K562 (cell line): ENCODE results near the gene ECM2. TPM values are rescaled to one million over a fixed set of nuclear protein-coding genes. Genes with fewer than 3 reads are reported as not detected.

Experiments
- ATAC-seq: fragments of 200-7000 bp; cut with Tn5 transposase; 3 replicates; pipeline ENCODE4 v1.9.1; 2020; ENCODE audit warnings: moderate library complexity
- BruUV-seq: library from RNA; stranded (reverse); fragments of 400-500 nt; replicated peaks from 2 replicates; lab custom pipeline; 2021; lab: Mats Ljungman, UMichigan
- CTCF ChIA-PET: fragments of 300-600 bp; formaldehyde crosslinking; extraction: SDS; loops from one replicate; lab custom pipeline; 2021; ENCODE audit warnings: low intra/inter-chr PET ratio; lab: Yijun Ruan, JAX
- POLR2A ChIA-PET: fragments of 300-600, 350-650 bp; sonication (Branson Sonifier 250); formaldehyde crosslinking; extraction: SDS; loops from one replicate; lab custom pipeline; 2021; ENCODE audit warnings: antibody characterized with exemption, inconsistent platforms; lab: Yijun Ruan, JAX
- DNase-seq, 4 experiments: peaks; one replicate each; pipeline versions ENCODE4 v3.0.0 to v3.0.0-alpha.2; 2011 to 2018; ENCODE audit warnings: low spot score in 3 of 4, mixed read lengths in 3 of 4; ENCODE audit errors: extremely low read depth in 1 of 4
- FAIRE-seq: peaks from 2 replicates; lab custom pipeline; 2011; peaks lifted over from hg19 to GRCh38; lab: Jason Lieb, UNC
- H2AFZ ChIP-seq: 2 replicates; pipeline ENCODE4 v1.6.0; 2011; ENCODE audit warnings: low read depth, low read length, control low read depth, inconsistent platforms
- H3K27ac ChIP-seq: fragments of 200-600 bp; 3 replicates; pipeline ENCODE4 v1.8.0; 2011; ENCODE audit warnings: low read depth, mild to moderate bottlenecking, control low read depth, inconsistent platforms, low read length, moderate library complexity, mixed read lengths; ENCODE audit errors: extremely low read depth
- H3K27me3 ChIP-seq, 2 experiments: fragments of 300-600 bp in 1 of 2; 2 replicates in 1 of 2; 3 replicates in 1 of 2; pipeline versions ENCODE4 v1.6.0 to v1.8.0; 2011; ENCODE audit warnings: inconsistent platforms in 2 of 2, low read length in 2 of 2, mild to moderate bottlenecking in 1 of 2, mixed read lengths in 1 of 2, moderate library complexity in 1 of 2; ENCODE audit not compliant: control insufficient read depth in 2 of 2, insufficient read depth in 2 of 2
- H3K36me3 ChIP-seq: fragments of 300-600 bp; 3 replicates; pipeline ENCODE4 v1.8.0; 2011; ENCODE audit warnings: mild to moderate bottlenecking, low read length, inconsistent platforms; ENCODE audit not compliant: control insufficient read depth, insufficient read depth
- H3K4me1 ChIP-seq, 2 experiments: fragments of 200-600 bp in 1 of 2; replicated peaks in 1 of 2; 2 replicates in 1 of 2; 3 replicates in 1 of 2; pipeline versions ENCODE4 v1.5.1 to v1.8.0; 2011; ENCODE audit warnings: inconsistent platforms in 2 of 2, low read length in 2 of 2, mild to moderate bottlenecking in 1 of 2, mixed read lengths in 1 of 2, moderate library complexity in 1 of 2; ENCODE audit not compliant: control insufficient read depth in 2 of 2, insufficient read depth in 2 of 2
- H3K4me2 ChIP-seq: 2 replicates; pipeline ENCODE4 v1.6.1; 2011; ENCODE audit warnings: low read length, control low read depth, inconsistent platforms, mixed read lengths; ENCODE audit not compliant: insufficient read depth
- H3K4me3 ChIP-seq: fragments of 200-600 bp; sonication (generic), shearing (Covaris generic); 2 replicates; pipeline ENCODE4 v1.5.1; 2016; ENCODE audit warnings: control low read depth, inconsistent platforms
- H3K79me2 ChIP-seq: fragments of 200-600 bp; 3 replicates; pipeline ENCODE4 v1.8.0; 2011; ENCODE audit warnings: low read length, inconsistent platforms; ENCODE audit not compliant: control insufficient read depth, insufficient read depth
- H3K9ac ChIP-seq, 2 experiments: 2 replicates each; pipeline versions ENCODE4 v1.6.0 to v1.6.1; 2011; ENCODE audit warnings: low read depth in 2 of 2, low read length in 2 of 2, control low read depth in 1 of 2, inconsistent platforms in 1 of 2, mild to moderate bottlenecking in 1 of 2, mixed read lengths in 1 of 2; ENCODE audit not compliant: insufficient read depth in 1 of 2
- H3K9me1 ChIP-seq: one replicate; pipeline ENCODE4 v1.6.0; 2011; ENCODE audit warnings: inconsistent platforms, mild to moderate bottlenecking, low read length, moderate library complexity; ENCODE audit not compliant: control insufficient read depth, insufficient read depth
- H3K9me3 ChIP-seq: replicated peaks from 2 replicates; pipeline ENCODE4 v1.5.1; 2011; ENCODE audit warnings: low read depth, low read length, inconsistent platforms; ENCODE audit not compliant: control insufficient read depth, insufficient read depth
- H4K20me1 ChIP-seq: replicated peaks from 2 replicates; pipeline ENCODE4 v1.6.1; 2011; ENCODE audit warnings: low read length, inconsistent platforms, mixed read lengths; ENCODE audit not compliant: control insufficient read depth, insufficient read depth
- BMI1 ChIP-seq: fragments of 150-350 bp; IDR thresholded peaks from 2 replicates; pipeline ENCODE4 v1.6.1; 2014; ENCODE audit warnings: low read length
- ETV1 ChIP-seq: fragments of 450-650 bp; conservative IDR thresholded peaks from 2 replicates; pipeline ENCODE4 v1.6.1; 2016; ENCODE audit warnings: missing genetic modification characterization, control low read depth, low read depth, missing compliant biosample characterization
- HNRNPL ChIP-seq: fragments of 200-400 bp; formaldehyde crosslinking; IDR thresholded peaks from 2 replicates; pipeline ENCODE4 v1.6.1; 2017; ENCODE audit warnings: low read depth, mild to moderate bottlenecking, low read length
- KHSRP ChIP-seq: fragments of 450-650 bp; IDR thresholded peaks from 2 replicates; pipeline ENCODE4 v1.6.1; 2017
- RAD21 ChIP-seq, 2 experiments: fragments of 250-450 bp in 1 of 2; fragments of 450-650 bp in 1 of 2; sonication (Bioruptor Pico) in 1 of 2; formaldehyde crosslinking in 1 of 2; IDR thresholded peaks in 1 of 2; conservative IDR thresholded peaks in 1 of 2; 2 replicates each; pipeline versions ENCODE4 v1.4.0 to v1.8.0; 2020 to 2022; ENCODE audit warnings: mild to moderate bottlenecking in 2 of 2, moderate library complexity in 1 of 2
- SUPT5H ChIP-seq: fragments of 450-650 bp; IDR thresholded peaks from 2 replicates; pipeline ENCODE4 v1.6.1; 2016
- WGBS: fragments of 100-300 bp; shearing (Covaris generic); methylation state at CpG from one replicate; pipeline ENCODE4 v1.1.6; 2016; ENCODE audit warnings: low coverage, mixed read lengths; ENCODE audit not compliant: insufficient coverage; ENCODE audit errors: missing lambda C conversion rate; 5-methylcytosine and 5-hydroxymethylcytosine counted together
- in situ Hi-C: fragments of 300-500 bp; cut with MboI; formaldehyde crosslinking; loops from 4 replicates; pipeline ENCODE4 v1.15.0; 2018; ENCODE audit warnings: inconsistent platforms, mixed read lengths
- intact Hi-C: fragments of 100-400 bp; cut with micrococcal nuclease; formaldehyde crosslinking; loops from 2 replicates; pipeline ENCODE4 v1.14.2; 2022
- polyA plus RNA-seq, 8 experiments: library from polyadenylated mRNA; depleted of rRNA in 4 of 8; stranded (reverse) in 5 of 8; unstranded in 3 of 8; fragments of >200 nt; fragmentation: Nextera tagmentation in 2 of 8; fragmentation: Illumina TruSeq in 1 of 8; extraction: Ambion mirVana in 2 of 8; extraction: Trizol in 1 of 8; gene quantifications; 2 replicates each; pipeline versions ENCODE4 v1.2.1 to v1.2.3, GENCODE V29; 2011 to 2014; ENCODE audit warnings: inconsistent platforms in 1 of 8, missing spikeins in 1 of 8
- total RNA-seq, 7 experiments: library from RNA; depleted of rRNA in 6 of 7; stranded (reverse); fragments of >200 nt in 6 of 7; fragmentation: Illumina TruSeq in 2 of 7; extraction: Trizol in 2 of 7; gene quantifications; 2 replicates each; pipeline versions ENCODE4 v1.2.1 to v1.2.3, GENCODE V29; 2011 to 2021; ENCODE audit warnings: low replicate concordance in 1 of 7
- TF ChIP-seq, protein P1 (sequence below): fragments of 250-450 bp; sonication (Bioruptor Pico); IDR thresholded peaks from 2 replicates; pipeline ENCODE4 v1.5.0; 2021; ENCODE audit warnings: mild to moderate bottlenecking, moderate library complexity
- TF ChIP-seq, protein P2 (sequence below): fragments of 250-450 bp; sonication (Bioruptor Pico); IDR thresholded peaks from 2 replicates; pipeline ENCODE4 v1.5.0; 2020; ENCODE audit warnings: mild to moderate bottlenecking
- TF ChIP-seq, protein P3 (sequence below), 3 experiments: IDR thresholded peaks in 2 of 3; conservative IDR thresholded peaks in 1 of 3; 2 replicates each; pipeline ENCODE4 v1.5.1; 2011 to 2012; ENCODE audit warnings: low read length in 3 of 3, mild to moderate bottlenecking in 3 of 3, control low read depth in 2 of 3, improper control_type of control experiment in 1 of 3, inconsistent platforms in 1 of 3, low read depth in 1 of 3, mixed read lengths in 1 of 3, moderate library complexity in 1 of 3; ENCODE audit not compliant: insufficient read depth in 2 of 3

ECM2 gene
- total and polyA plus RNA-seq, 9 of the 15 experiments (the other 6 are each of a cell fraction or from before 2014, with no cell fraction given) = 0.03 to 0.07 TPM; not detected in 7

DNA sequence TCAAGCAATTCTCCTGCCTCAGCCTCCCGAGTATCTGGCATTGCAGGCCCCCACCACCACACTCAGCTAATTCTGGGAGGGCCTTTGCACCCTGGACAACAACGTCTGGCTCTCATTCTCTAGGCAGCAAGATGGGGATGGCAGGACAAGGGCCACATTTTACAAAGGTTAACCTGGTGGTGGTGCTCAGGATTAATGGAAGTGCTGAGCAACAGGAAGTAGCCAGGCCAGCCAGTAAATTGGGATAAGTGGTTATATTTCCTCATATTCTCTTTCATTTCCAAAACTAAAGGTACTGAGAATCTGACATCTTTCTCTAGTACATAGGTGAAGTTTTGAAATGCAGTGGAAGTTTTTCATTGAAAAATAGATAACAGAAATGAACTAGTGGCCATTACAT lies 28.8 kb downstream of the ECM2 start:
- peaks cover 8 to 19% of the 10 kb centered on the region in 2 experiments for H3K4me1 ChIP-seq
- intact Hi-C loops = loop anchor here (1.0 kb wide), 1 partner anchor 127 kb away; no protein-coding TSS in a partner anchor
- no peak overlapping the region for H3K9ac ChIP-seq
- CTCF ChIA-PET = interaction anchor here (1.4 kb wide), 1 partner anchor 128 kb away, joined by 6 read pairs; no protein-coding TSS in a partner anchor
- DNase-seq = no peak
- TF ChIP-seq, protein P1, sequence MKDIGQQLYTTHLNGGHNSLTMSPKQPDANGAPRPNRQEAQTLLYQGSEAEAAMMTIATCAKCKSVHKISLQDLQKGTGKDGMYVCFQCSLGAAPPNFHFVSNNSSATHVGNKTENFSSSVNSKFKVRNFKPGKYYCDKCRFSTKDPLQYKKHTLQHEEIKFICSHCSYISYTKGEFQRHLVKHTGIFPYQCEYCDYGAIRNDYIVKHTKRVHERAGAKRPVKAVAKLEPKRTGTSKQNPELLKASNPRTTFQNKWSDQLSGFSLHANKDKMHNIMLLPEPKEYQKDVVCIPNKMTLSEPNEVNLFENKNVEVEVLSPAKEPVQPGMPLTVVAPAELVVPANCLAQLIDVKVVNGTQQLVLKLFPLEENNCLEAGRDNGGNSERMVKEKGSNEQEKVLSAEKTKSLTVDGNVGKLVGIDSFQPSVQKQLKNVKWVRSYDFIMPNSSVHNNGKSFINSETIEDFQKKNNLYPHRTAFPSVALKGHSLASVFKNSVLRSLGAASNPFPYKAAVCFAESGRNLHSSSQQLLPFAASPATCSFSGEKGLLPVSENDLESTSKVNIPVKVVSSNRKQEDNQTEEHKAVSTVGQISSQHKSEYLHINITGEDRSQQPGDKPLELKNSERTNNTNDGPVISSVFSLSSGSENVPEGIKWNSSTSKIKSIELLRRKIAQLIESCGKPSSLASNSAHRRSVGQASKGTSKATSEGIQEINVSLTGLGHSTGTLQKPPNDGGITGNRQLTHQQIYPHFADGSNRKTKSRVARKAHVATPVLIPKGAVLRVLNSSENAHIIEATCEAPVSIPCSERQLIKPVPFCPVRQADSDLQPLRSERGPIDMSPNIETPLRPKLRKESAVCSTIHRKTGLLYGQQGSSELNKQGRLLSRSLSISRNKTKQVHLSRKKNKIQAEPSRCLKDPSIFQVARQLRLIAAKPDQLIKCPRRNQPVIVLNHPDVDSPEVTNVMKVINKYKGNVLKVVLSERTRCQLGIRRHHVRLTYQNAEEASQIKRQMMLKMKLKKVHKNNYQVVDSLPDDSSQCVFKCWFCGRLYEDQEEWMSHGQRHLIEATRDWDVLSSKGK = no peak
- TF ChIP-seq, protein P2, sequence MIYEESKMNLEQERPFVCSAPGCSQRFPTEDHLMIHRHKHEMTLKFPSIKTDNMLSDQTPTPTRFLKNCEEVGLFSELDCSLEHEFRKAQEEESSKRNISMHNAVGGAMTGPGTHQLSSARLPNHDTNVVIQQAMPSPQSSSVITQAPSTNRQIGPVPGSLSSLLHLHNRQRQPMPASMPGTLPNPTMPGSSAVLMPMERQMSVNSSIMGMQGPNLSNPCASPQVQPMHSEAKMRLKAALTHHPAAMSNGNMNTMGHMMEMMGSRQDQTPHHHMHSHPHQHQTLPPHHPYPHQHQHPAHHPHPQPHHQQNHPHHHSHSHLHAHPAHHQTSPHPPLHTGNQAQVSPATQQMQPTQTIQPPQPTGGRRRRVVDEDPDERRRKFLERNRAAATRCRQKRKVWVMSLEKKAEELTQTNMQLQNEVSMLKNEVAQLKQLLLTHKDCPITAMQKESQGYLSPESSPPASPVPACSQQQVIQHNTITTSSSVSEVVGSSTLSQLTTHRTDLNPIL (CRISPR knock-in tag) = no peak
- 0 out of 2 replicates have a peak, but pooled peaks have one; percentile 39 for TF ChIP-seq ETV1
- TF ChIP-seq, protein P3, sequence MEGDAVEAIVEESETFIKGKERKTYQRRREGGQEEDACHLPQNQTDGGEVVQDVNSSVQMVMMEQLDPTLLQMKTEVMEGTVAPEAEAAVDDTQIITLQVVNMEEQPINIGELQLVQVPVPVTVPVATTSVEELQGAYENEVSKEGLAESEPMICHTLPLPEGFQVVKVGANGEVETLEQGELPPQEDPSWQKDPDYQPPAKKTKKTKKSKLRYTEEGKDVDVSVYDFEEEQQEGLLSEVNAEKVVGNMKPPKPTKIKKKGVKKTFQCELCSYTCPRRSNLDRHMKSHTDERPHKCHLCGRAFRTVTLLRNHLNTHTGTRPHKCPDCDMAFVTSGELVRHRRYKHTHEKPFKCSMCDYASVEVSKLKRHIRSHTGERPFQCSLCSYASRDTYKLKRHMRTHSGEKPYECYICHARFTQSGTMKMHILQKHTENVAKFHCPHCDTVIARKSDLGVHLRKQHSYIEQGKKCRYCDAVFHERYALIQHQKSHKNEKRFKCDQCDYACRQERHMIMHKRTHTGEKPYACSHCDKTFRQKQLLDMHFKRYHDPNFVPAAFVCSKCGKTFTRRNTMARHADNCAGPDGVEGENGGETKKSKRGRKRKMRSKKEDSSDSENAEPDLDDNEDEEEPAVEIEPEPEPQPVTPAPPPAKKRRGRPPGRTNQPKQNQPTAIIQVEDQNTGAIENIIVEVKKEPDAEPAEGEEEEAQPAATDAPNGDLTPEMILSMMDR (IDR thresholded peaks at IDR 0.05 in 2 of 3, conservative IDR thresholded peaks at IDR 0.05 in 1 of 3; ENCODE audit: insufficient read depth in 2 of 3, low read depth in 1 of 3, low read length in 3 of 3) = peak in 1 of 3 experiments; percentile 23; a peak in 1 of 6 replicates
- TF ChIP-seq HNRNPL = no peak
- TF ChIP-seq RAD21 (CRISPR knock-in tag; conservative IDR thresholded peaks at IDR 0.05 in 1 of 2, IDR thresholded peaks at IDR 0.05 in 1 of 2) = peak in 1 of 2 experiments; percentile 29; a peak in 1 of 4 replicates
- TF ChIP-seq SUPT5H = no peak
- TF ChIP-seq KHSRP = no peak
- no peak for TF ChIP-seq BMI1
- TF ChIP-seq, all 486 proteins: peak for 3
- Histone ChIP-seq H4K20me1 (no peaks in the 10 kb centered on the region), H3K4me2 (no peak overlapping the region), H3K36me3 (no peaks in the 10 kb centered on the region), H3K4me3 (no peak overlapping the region), H3K27ac (no peak overlapping the region), H2AFZ (no peak overlapping the region), H3K9me3 (no peaks in the 10 kb centered on the region), H3K27me3 (no peaks in the 10 kb centered on the region), H3K9me1 (no peaks in the 10 kb centered on the region), H3K79me2 (no peaks in the 10 kb centered on the region)
- WGBS = 34% methylated on average over 2 of the region's 2 CpGs
- in situ Hi-C loops = no loop called here
- POLR2A ChIA-PET = interaction anchor here (1.2 kb wide), 1 partner anchor 11 kb away, joined by 4 read pairs; no protein-coding TSS in a partner anchor
- FAIRE-seq (no peak), ATAC-seq (no peak)
- no TSS peak for BruUV-seq
